GM21737 (cell line): ENCODE measurements around the gene URM1.
"Not testable (repeated sequence)": the region's sequence is repeated elsewhere in the genome, so short reads cannot be mapped to it uniquely, and the experiment has no call there.

Experiments used
- ATAC-seq: cut with Tn5 transposase; IDR thresholded peaks from one replicate; pipeline ENCODE4 v1.9.1; 2021; ENCODE audit warnings: mild to moderate bottlenecking, moderate library complexity; ENCODE audit not compliant: unreplicated experiment

The URM1 gene

DNA sequence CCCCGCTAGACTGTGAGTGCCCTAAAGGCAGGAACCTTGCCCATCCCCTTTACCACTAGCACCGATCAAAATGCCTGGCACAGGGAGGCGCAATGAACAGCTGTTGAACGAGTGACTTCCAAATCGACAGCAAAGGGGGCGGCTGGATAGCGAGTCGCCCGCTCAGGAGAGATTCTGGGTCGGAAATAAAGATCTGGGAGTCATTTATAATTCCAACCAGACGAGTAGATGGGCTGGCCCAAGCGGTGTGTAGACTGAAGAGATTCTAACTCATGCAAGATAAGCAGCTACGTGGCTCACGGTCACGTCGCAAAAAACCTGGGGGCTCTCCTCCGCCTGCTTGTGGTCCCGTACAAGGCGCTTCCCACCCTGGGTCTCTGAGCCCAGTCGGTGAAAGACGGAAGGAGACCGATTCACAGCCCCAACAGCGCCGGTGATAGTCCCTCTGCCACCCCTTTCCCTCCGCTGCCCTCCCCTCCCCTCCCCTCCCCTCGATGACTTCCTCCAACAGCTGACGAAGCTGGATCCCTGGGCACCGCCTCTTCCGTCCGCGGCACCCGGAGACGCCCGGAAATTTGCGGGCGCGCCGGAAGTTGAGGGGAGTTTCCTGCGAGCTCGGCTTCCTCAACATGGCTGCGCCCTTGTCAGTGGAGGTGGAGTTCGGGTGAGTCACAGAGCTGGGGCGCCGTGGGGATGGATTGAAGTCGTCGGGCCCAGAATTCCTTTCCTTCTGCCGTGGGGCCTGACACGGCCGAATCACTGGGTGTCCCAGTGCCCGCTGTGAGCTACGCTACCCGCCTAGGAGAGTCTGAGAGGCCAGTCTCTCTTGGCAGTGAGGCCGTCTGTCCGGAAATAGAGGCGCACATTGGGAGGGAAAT, at the start of gene URM1:
Gene URM1, plus strand, starts transcription at position 623 of the 878 bp plus-strand sequence. Its CDS starts 7 bp downstream, at position 630.
- peak; percentile 81 for ATAC-seq

DNA sequence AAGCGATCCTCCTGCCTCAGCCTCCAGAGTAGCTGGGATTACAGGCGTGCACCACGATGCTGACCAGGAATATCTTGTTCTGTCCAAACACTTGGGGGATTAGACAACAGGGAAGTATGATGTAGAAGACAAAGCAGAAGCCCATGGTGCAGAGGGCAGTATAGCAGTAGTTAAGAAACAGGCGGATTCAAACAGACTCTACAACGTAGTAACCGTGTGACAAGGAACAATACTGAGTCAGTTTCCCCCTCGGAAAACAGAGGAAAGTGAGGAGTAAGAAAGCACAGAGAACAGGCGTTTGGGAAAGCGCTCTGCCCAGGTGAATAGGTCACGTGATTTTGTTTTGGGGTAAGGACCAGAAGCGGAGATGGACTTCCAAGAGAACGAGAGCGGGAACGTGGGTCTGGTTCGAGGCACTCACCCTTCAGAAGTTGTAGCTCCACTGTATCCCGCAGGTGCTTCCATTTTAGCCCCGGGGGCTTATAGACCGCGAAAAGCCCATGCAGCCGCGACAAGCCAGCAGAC, 49.2 kb upstream of the URM1 start:
- ATAC-seq: peak; percentile 4

- peak; percentile 73 for ATAC-seq
Observed at GRCh38 chr9:128322404-128323211, 48.6 kb upstream of the URM1 start, which contains the start of the genes COQ4 and TRUB2. Gene COQ4, plus strand, starts transcription at chr9:128322839. Its CDS starts 20 bp downstream, at chr9:128322859. Gene TRUB2, minus strand, starts transcription at chr9:128322447. Its CDS starts 39 bp downstream, at chr9:128322408.

DNA sequence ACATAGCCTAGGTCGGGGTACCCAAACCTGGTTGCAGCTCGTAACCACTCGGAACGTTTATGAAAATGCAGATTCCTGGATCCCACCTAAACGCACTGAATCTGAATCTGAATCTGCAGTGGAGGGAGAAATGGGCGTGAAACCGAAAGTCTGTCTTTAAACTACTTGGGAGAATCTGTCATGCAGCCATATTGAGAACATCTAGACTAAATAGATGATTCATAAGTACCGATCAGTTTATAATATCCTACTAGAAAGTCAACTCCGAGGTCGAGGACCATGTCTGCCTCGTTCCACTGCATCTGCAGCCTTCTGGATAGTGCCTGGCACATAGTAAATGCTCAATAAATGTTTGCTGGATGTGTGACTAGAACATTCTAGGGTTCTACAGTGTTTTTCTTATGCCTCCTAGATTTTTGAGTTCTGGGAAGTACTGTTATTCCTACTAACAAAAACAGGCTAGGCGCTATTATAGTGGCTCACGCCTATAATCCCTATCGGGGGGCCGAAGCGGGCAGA, 47.9 kb upstream of the URM1 start:
- ATAC-seq: no peak

GRCh38 chr9:128323791-128324190, 47.4 kb upstream of the URM1 start:
- ATAC-seq: no peak

DNA sequence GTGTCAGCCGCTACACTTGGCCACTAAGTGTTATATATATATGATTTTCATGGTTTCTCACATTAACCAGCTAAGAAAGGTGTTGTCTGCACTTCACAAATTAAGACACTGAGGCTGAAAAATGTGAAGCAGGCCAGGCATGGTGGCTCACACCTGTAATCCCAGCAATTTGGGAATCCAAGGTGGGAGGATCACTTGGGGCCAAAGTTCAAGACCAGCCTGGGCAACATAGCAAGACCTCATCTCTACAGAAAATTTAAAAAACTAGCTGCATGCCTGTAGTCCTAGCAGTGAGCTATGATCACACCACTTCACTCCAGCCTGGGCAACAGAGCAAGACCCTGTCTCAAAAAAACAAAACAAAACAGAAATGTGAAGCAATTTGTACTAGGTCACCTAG, 46.8 kb upstream of the URM1 start:
- no peak for ATAC-seq

DNA sequence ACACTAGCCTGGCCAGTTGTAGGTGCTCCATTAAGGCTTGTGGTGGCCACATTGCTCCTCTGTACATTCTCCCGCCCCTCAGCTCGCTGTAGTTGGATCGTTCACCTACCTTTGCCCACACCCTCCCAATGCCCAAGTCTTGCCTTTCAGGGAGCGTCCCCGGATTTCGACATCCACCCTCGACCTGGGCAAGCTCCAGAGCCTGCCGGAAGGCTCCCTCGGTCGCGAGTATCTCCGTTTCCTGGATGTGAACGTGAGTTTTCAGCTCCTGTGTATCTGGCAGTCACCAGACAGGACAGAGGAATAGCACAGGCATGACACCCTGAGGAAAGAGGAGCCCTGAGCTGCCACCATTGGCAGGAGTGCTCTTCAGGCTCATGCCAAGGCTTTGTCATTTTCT, 45.5 kb upstream of the URM1 start:
- no peak for ATAC-seq

DNA sequence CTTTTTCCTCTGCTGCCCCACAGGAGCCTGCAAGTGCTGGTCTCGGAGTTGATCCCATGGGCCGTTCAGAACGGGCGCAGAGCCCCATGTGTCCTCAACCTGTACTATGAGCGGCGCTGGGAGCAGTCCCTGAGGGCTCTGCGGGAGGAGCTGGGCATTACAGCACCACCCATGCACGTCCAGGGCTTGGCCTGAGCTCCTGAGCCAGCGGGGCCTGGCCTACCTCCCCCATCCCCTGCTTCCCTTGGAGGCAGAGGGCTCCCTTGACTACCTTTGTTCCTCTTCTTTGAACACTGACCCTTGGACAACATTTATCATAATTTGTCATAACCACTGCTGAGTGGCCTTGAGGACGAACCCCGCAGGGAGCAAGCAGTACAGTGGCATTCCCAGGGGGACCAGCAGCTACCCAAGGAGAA, 37.7 kb upstream of the URM1 start:
- no peak for ATAC-seq

GRCh38 chr9:128335161-128335560, 36.0 kb upstream of the URM1 start:
- no peak for ATAC-seq

- ATAC-seq: no peak
Observed at GRCh38 chr9:128335914-128336313, 35.3 kb upstream of the URM1 start.

GRCh38 chr9:128337936-128338335, 33.2 kb upstream of the URM1 start:
- ATAC-seq: no peak

- ATAC-seq: not testable (repeated sequence)
Observed at GRCh38 chr9:128338852-128339614, 32.1 kb upstream of the URM1 start.

GRCh38 chr9:128339761-128340690, 31.1 kb upstream of the URM1 start, which contains the start of gene SLC27A4:
Gene SLC27A4, plus strand, starts transcription at chr9:128340527. Its CDS starts 2,606 bp downstream, at chr9:128343133.
- peak; percentile 80 for ATAC-seq

- ATAC-seq: no peak
Observed at GRCh38 chr9:128340691-128341434, 30.3 kb upstream of the URM1 start.

- ATAC-seq: no peak
Observed at GRCh38 chr9:128341435-128341849, 29.7 kb upstream of the URM1 start.

DNA sequence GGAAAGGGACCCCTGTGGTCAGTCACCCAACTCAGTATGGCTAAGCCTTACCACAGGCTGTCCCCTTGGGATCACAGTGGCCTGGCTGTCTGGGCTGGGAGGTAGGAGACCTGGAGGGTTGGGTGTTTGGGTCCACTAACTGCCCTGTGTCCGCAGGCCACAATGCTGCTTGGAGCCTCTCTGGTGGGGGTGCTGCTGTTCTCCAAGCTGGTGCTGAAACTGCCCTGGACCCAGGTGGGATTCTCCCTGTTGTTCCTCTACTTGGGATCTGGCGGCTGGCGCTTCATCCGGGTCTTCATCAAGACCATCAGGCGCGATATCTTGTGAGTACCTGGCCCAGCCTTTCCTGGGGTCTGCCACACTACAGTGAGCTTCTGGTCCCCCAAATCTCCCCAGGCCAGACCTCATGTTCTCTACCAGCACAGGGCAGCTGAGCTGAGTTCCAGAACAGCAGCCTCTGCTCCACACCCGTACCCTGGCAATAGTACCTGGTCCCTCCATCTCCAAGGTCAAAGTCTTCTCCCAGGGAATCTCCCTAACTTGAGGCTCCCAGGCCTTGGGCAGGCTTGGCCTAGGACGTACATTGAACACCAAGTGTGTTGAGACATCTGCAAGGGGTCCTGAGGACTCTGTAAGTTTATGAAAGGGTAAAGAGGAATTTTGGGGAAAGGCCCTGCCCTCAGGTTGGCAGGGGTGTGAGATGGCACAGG, 28.0 kb upstream of the URM1 start:
- no peak for ATAC-seq

- ATAC-seq: no peak
Observed at GRCh38 chr9:128343855-128344254, 27.3 kb upstream of the URM1 start.
